Stimulated activated naive CD8-positive, alpha-beta T cell treated with anti-CD3 and anti-CD28 coated beads, Interleukin-15, Interleukin-2, amounts not matched to agents 100 ng/mL and 50 ng/mL, for 24 hours (primary cell): ENCODE results near the gene ZNF580.
A peak's percentile ranks its signal among the peaks of the same experiment; 100 is the strongest.

Source experiments
- H3K27ac Mint-ChIP-seq: one replicate; pipeline ENCODE4 v1.8.0; 2021; ENCODE audit warnings: mild to moderate bottlenecking, mixed read lengths
- H3K27me3 Mint-ChIP-seq: one replicate; pipeline ENCODE4 v1.8.0; 2021; ENCODE audit warnings: mixed read lengths
- H3K36me3 Mint-ChIP-seq: one replicate; pipeline ENCODE4 v1.8.0; 2021; ENCODE audit warnings: low read depth, mixed read lengths
- H3K4me1 Mint-ChIP-seq: one replicate; pipeline ENCODE4 v1.8.0; 2021; ENCODE audit warnings: low read depth, mixed read lengths
- H3K4me3 Mint-ChIP-seq: one replicate; pipeline ENCODE4 v1.8.0; 2021; ENCODE audit warnings: mild to moderate bottlenecking, mixed read lengths
- H3K9me3 Mint-ChIP-seq: one replicate; pipeline ENCODE4 v1.8.0; 2021; ENCODE audit warnings: mixed read lengths

The ZNF580 gene

DNA sequence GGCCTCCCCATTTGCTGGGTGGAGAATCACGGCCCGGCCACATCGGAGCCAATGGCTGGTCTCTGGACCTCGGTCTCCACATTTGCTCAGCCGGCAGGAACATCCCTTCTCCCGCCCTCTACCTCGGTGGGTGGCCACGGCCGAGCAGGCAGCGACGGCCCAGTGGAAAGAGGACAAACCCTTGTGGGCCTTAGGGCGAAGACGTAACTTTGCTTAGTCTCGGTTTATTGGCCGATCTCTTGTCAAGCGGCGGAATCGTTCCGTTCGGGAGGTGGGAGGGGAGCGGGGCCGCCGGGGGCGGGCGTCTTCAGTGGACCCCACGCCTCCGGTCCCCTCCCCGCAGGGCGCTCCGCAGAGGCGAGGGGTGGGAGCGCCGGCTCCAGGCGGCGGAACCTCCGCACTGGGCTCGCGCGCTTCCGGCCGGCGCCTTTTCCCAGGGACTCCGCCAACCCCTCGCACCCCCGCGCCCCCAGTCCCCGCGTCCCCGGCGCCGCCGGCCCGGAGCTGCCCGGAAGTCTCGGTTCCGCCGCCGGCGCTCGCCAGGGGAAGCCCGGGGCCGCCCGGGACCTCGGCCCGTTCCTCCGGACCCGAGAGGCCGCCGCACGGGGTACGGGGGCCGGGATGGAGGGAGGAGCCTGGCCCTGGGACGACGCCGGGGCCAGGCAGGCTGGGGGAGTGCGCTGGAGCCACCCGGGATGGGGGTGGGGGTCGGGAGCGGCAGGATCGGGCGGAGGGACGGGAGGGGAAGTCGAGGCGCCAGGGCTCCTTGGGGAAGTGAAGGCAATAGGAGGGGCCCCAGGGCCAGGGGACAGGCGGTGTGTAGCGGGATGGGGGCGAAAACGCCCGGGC is at the start of gene ZNF580:
Gene ZNF580, plus strand, starts transcription at position 426 of the 849 bp plus-strand sequence. CDS start 1,507 bp downstream, outside the sequence.
- no peaks in the 10 kb centered on the region for H3K9me3 Mint-ChIP-seq
- peaks cover 66% of the 10 kb centered on the region for H3K36me3 Mint-ChIP-seq
- peaks cover 81% of the 10 kb centered on the region for H3K4me1 Mint-ChIP-seq
- peak within 1 kb of the TSS; percentile 98 for H3K27ac Mint-ChIP-seq
- peak within 1 kb of the TSS; percentile 98 for H3K4me3 Mint-ChIP-seq
- H3K27me3 Mint-ChIP-seq, result no peaks in the 10 kb centered on the region

GRCh38 chr19:55591555-55591954 is 49.2 kb upstream of the ZNF580 start:
- H3K4me3 Mint-ChIP-seq, result no peak overlapping the region
- H3K9me3 Mint-ChIP-seq, result no peaks in the 10 kb centered on the region
- peaks cover 29% of the 10 kb centered on the region for H3K36me3 Mint-ChIP-seq
- no peaks in the 10 kb centered on the region for H3K27me3 Mint-ChIP-seq
- peaks cover 10% of the 10 kb centered on the region for H3K4me1 Mint-ChIP-seq
- no peak overlapping the region for H3K27ac Mint-ChIP-seq

- peaks cover 36% of the 10 kb centered on the region for H3K36me3 Mint-ChIP-seq
- H3K4me3 Mint-ChIP-seq, result no peak overlapping the region
- H3K4me1 Mint-ChIP-seq, result peaks cover 5% of the 10 kb centered on the region
- no peak overlapping the region for H3K27ac Mint-ChIP-seq
- H3K27me3 Mint-ChIP-seq, result no peaks in the 10 kb centered on the region
- no peaks in the 10 kb centered on the region for H3K9me3 Mint-ChIP-seq
Measured at GRCh38 chr19:55592391-55593090, 48.3 kb upstream of the ZNF580 start.

DNA sequence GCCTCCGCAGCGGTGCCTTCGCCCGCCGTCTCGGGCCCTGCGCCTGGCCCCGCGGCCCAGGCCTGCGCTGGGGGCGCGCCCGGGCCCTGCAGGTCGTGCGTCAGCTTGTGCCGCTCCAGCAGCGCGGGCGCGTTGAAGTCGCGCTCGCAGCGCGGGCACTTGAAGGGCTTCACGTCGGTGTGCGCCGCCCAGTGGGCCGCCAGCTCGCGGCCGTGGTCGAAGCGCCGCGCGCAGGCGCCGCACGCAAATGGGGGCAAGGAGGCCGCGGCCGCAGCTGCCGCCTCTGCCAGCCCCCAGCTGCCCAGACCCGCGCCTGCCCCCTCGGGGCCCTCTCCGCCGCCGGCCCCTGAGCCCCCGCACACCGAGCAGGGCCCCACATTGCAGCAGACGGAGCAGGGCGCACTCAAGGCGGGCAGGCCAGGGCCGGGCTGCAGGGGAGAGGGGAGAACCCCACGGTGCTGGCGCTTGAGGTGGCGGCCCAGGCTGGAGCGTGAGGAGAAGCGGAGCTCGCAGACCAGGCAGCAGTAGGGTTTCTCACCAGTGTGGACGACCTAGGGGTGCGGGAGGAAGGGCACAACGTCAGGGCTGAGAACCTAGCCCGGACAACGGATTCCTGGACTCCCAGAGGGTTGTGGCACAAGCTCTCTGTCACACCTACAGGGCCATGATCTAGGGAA is 47.6 kb upstream of the ZNF580 start:
- peaks cover 8% of the 10 kb centered on the region for H3K4me1 Mint-ChIP-seq
- H3K9me3 Mint-ChIP-seq, result no peaks in the 10 kb centered on the region
- no peak overlapping the region for H3K27ac Mint-ChIP-seq
- H3K4me3 Mint-ChIP-seq, result no peak overlapping the region
- H3K27me3 Mint-ChIP-seq, result no peaks in the 10 kb centered on the region
- peaks cover 40% of the 10 kb centered on the region for H3K36me3 Mint-ChIP-seq

DNA sequence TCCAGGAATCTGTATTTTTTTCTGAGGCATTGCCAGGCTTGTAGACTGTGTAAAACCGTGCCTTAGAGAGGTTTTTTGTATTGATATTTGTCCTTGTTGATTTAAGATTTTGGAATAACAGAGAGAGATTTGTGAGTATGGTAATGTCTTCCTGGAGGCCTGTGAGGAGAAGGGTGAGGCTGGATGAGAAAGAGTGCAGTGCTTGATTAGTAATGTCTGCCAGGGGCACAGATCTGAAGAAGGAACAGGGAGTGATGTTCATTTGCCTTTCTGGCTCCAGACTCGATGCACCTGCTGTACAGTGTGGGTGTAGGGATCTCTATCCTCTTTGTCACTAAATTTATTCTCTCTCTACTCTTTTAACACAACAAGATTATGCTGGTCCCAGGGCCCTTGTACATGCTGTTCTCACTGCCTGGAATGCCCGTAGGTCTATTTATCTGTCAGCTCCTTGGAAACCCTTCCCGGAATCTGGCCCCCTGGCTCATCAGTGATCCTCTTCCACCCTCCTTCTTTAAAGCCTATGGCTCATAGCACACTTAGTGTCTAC is 45.7 kb upstream of the ZNF580 start:
- Mint-ChIP-seq H3K4me1 (peaks cover 14% of the 10 kb centered on the region), H3K27me3 (no peaks in the 10 kb centered on the region), H3K4me3 (no peak overlapping the region), H3K27ac (no peak overlapping the region), H3K9me3 (no peaks in the 10 kb centered on the region), H3K36me3 (peaks cover 46% of the 10 kb centered on the region)

DNA sequence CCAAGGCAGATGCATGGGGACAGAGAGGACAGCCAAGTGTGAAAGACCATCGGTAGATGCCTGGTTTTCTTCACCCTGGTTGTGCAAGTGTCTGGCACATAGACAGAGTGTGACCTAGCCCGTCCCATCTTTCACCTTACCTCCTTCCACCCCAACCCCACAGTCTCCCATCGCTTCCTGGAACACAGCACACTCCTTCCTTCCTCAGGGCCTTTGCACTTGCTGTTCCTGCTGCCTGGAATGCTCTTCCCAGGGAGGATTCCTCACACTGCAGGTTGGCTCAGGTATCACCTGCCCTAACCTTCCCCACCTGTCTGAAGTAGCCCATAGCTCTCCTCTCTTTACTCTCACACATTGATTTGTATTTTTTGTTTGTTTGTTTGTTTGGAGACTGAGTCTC is 44.5 kb upstream of the ZNF580 start:
- Mint-ChIP-seq H3K27me3 (no peaks in the 10 kb centered on the region), H3K4me1 (peaks cover 20% of the 10 kb centered on the region), H3K27ac (no peak overlapping the region), H3K4me3 (no peak overlapping the region), H3K9me3 (no peaks in the 10 kb centered on the region), H3K36me3 (peaks cover 46% of the 10 kb centered on the region)

- H3K9me3 Mint-ChIP-seq, result no peaks in the 10 kb centered on the region
- peaks cover 41% of the 10 kb centered on the region for H3K36me3 Mint-ChIP-seq
- peaks cover 25% of the 10 kb centered on the region for H3K4me1 Mint-ChIP-seq
- H3K4me3 Mint-ChIP-seq, result no peak overlapping the region
- no peaks in the 10 kb centered on the region for H3K27me3 Mint-ChIP-seq
- H3K27ac Mint-ChIP-seq, result no peak overlapping the region
Measured at GRCh38 chr19:55597501-55597921, 43.3 kb upstream of the ZNF580 start.

DNA sequence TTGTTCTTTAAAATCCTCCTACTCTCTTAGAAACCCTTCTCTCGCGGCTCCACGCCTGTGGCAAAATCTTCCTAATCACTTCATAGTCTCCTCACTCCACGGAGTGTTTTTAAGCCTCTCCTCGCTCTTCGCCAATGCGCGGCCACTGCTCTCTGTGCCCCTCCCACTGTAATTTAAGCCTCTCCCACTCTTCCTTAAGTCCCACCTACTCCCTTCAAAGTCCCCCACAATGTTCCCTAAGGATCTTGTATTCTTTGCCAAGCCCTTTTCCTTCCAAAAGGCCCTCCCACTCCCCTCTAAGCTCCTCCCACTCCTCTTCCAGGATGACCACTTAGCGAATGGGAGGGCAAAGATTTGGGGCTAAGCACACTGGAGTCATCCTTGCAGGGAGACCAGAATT is 42.8 kb upstream of the ZNF580 start:
- no peak overlapping the region for H3K4me3 Mint-ChIP-seq
- H3K9me3 Mint-ChIP-seq, result no peaks in the 10 kb centered on the region
- no peaks in the 10 kb centered on the region for H3K27me3 Mint-ChIP-seq
- H3K27ac Mint-ChIP-seq, result no peak overlapping the region
- peaks cover 25% of the 10 kb centered on the region for H3K4me1 Mint-ChIP-seq
- peaks cover 41% of the 10 kb centered on the region for H3K36me3 Mint-ChIP-seq

DNA sequence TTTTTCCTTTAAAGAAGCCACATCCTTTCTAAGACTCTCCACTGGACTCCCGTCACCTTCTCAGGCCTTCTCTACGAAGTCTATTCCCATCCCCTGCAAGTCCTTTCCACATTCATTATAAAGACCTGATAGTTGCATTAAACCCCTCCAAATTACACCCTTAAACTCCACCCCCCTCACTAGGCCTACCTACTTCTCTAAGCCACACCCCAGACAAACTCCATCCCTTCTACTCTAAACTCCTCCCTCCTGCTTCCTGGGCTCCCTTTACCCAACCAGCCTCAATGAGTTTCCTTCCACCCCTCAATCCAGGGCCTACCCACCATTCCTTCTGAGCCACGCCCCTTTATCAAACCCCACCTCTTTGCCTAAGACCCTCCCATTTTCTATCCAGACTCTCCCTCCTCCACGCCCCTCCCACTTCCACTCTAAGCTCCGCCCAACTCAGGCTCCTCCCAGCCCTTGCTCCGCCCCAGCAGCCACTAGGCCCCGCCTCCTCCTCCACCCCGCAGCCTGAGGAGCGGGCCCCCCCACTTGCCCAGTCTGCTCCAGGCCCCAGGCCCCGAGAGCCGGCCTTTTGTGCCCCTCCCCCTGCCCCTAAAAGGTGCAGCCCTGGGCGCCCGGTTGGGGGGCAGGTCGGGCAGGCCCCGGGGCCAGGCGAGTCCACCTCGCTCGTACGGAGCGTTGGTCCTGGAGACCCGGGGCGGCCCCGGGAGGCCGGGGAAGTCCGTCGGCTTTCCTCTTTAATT is 41.9 kb upstream of the ZNF580 start:
- no peaks in the 10 kb centered on the region for H3K9me3 Mint-ChIP-seq
- H3K27ac Mint-ChIP-seq, result peak overlapping the region; percentile 98
- H3K4me1 Mint-ChIP-seq, result peaks cover 31% of the 10 kb centered on the region
- no peaks in the 10 kb centered on the region for H3K27me3 Mint-ChIP-seq
- peak overlapping the region; percentile 95 for H3K4me3 Mint-ChIP-seq
- H3K36me3 Mint-ChIP-seq, result peaks cover 41% of the 10 kb centered on the region

- no peaks in the 10 kb centered on the region for H3K9me3 Mint-ChIP-seq
- H3K4me3 Mint-ChIP-seq, result peak within 1 kb of the TSS; percentile 95
- H3K27ac Mint-ChIP-seq, result peak within 1 kb of the TSS; percentile 98
- H3K36me3 Mint-ChIP-seq, result peaks cover 41% of the 10 kb centered on the region
- no peaks in the 10 kb centered on the region for H3K27me3 Mint-ChIP-seq
- H3K4me1 Mint-ChIP-seq, result peaks cover 33% of the 10 kb centered on the region
Measured at GRCh38 chr19:55599468-55599841, 41.3 kb upstream of the ZNF580 start, which contains the start of gene FIZ1. FIZ1 (minus strand) TSS chr19:55599517; CDS start chr19:55597865, 1,652 bp downstream.

DNA sequence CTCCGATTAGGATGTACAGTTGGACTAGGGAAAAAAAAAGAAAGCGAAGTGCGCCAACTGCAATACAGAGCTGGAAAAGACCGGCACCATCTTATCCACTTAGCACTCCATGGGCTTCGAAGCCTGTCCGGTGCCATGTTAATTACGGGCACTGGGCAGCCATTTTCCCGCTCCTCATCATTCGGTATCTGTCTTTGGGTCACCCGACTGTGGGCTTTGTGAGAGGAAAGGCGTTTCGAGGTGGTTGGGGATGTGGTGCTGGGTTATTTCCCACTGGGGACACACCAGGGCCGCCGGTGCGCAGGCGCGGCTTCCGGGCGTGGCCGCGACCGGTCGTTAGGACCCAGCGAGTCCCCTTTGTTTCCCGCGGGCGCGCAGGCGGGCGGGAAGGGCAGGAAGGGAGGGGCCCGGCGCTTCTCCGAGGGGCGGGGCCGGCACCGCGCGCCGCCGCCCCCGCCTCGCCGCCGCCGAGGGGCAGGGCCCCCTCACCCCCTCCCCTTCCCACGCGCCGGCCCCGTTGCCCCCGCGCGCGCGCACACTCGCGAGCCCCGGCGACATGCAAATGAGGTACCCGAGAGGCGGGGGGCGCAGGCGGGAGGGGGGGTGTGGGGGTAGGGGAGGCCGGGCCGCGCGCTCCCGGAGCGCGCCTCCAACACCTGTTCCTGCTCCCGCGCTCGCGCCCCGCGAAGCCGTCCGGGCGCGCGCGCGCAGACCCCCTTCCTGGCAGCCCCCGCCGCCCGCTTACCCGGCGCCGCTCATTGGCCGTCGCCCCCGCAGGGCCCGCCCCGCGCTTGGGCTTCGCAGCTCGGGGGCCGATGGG is 40.8 kb upstream of the ZNF580 start, which contains the start of gene ZNF524:
Gene ZNF524, plus strand, starts transcription at position 447 of the 820 bp plus-strand sequence. CDS start 1,825 bp downstream, outside the sequence.
- H3K9me3 Mint-ChIP-seq, result no peaks in the 10 kb centered on the region
- peak within 1 kb of the TSS; percentile 95 for H3K4me3 Mint-ChIP-seq
- H3K4me1 Mint-ChIP-seq, result peaks cover 37% of the 10 kb centered on the region
- H3K27me3 Mint-ChIP-seq, result no peaks in the 10 kb centered on the region
- H3K27ac Mint-ChIP-seq, result peak within 1 kb of the TSS; percentile 98
- H3K36me3 Mint-ChIP-seq, result peaks cover 36% of the 10 kb centered on the region

DNA sequence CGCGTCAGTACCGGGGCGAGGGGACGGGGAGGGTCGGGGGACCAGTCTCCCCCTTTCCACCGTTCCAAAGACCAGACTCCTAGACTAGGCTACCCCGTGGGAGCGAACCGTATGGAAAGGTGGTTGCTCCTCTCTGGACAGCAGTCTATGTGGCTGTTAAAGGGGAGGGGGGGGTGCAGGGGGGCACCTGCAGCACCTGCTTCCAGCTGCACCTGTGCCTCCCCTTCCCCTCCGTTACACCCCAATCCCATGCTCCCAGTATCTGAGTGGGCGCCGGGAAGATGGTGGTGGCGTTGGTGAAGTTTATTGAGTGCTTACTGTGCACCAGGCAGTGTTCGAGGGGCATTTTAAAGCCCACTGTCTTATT is 40.2 kb upstream of the ZNF580 start:
- peaks cover 37% of the 10 kb centered on the region for H3K4me1 Mint-ChIP-seq
- H3K9me3 Mint-ChIP-seq, result no peaks in the 10 kb centered on the region
- H3K36me3 Mint-ChIP-seq, result peaks cover 30% of the 10 kb centered on the region
- H3K27me3 Mint-ChIP-seq, result no peaks in the 10 kb centered on the region
- peak overlapping the region; percentile 85 for H3K4me3 Mint-ChIP-seq
- no peak overlapping the region for H3K27ac Mint-ChIP-seq

DNA sequence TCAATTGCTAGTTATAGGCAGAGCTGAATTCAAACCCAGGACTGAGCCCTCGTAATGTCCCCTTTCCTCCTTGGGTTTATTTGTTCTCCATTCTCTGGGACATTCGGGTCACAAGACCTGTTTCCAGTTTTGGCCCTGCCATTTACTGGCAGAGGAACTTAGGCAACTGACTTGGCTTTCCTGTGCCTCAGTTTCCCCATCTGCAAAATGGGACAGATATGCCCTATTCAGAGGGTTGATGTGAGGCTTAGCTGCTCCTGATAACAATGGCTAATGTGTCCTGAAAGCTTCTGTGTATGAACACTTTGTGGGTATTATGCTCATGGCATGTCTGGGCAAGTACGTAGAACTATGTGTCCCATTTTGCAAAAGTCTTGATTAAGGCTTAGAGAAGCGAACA is 39.7 kb upstream of the ZNF580 start:
- Mint-ChIP-seq H3K27me3 (no peaks in the 10 kb centered on the region), H3K9me3 (no peaks in the 10 kb centered on the region), H3K4me1 (peaks cover 41% of the 10 kb centered on the region), H3K27ac (no peak overlapping the region), H3K4me3 (peak overlapping the region; percentile 85), H3K36me3 (peaks cover 26% of the 10 kb centered on the region)
